ENCODE data around the gene FKBP4.

Gene FKBP4

DNA sequence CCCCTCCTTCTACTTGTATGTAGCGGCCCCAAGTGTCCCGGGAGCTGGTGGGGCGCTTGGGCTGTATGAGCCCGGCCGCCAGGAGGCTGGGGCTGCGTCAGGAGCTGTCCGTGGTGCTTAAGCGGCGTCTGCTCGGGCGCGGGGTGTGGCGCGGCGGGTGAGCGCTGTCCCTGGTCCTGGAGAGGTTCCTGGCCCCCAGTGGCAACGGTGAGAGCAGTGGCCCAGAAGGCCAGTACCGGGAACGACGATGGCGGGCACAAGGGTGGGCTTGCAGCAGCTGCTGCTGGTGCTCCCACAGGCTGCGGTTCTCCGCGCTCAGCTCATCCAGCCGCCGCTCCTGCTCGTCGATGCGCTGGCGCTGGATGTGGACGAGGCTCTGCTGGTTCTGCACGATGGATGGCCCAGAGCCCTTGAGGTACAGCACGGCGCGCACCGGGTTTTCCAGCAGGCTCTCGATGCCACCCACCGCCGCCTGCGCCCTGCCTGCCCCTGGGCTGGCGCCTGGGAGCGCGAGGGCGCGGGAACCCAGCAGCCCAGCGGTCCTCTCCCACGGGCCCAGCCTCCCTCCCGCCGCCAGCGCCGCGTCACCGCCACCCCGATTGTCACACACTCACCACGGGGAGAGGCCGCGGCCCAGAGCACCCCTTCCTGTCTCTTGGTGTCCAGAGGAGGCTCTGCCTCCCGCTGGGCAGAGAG, 41.9 kb upstream of the FKBP4 start:
- Histone ChIP-seq H2AFZ (ENCODE audit: low read length) (no peak overlapping the region), H3K27me3 (replicated peaks; ENCODE audit: insufficient read depth, low read length) (peaks cover 9% of the 10 kb centered on the region; the same call in 1 of the 2 replicates), H3K4me2 (ENCODE audit: low read depth, low read length) (no peak overlapping the region), H4K20me1 (ENCODE audit: insufficient read depth, low read length) (no peaks in the 10 kb centered on the region), H3K4me1 (ENCODE audit: low read length) (no peaks in the 10 kb centered on the region), H3F3A (ENCODE audit: insufficient read depth, low read length) (no peaks in the 10 kb centered on the region), H3K9me2 (replicated peaks; ENCODE audit: insufficient read depth, low read length) (no peaks in the 10 kb centered on the region), H3K9ac (ENCODE audit: low read length) (no peak overlapping the region), H3K9me3 (replicated peaks; ENCODE audit: insufficient read depth, low read length) (no peaks in the 10 kb centered on the region), H3K4me3 (ENCODE audit: low read length) (no peak overlapping the region), H3K79me2 (ENCODE audit: low read length) (no peaks in the 10 kb centered on the region), H3K27ac (ENCODE audit: low read length) (no peak overlapping the region), H3K36me3 (replicated peaks; ENCODE audit: insufficient read depth, low read length) (no peaks in the 10 kb centered on the region)
- peak; percentile 59 for DNase-seq
- TF ChIP-seq EZH2phosphoT487 (IDR thresholded peaks at IDR 0.05; ENCODE audit: low read length) (no peak), EZH2 (optimal IDR thresholded peaks at IDR 0.05; ENCODE audit: low read depth, low read length) (no peak)
- TF ChIP-seq, protein P1, sequence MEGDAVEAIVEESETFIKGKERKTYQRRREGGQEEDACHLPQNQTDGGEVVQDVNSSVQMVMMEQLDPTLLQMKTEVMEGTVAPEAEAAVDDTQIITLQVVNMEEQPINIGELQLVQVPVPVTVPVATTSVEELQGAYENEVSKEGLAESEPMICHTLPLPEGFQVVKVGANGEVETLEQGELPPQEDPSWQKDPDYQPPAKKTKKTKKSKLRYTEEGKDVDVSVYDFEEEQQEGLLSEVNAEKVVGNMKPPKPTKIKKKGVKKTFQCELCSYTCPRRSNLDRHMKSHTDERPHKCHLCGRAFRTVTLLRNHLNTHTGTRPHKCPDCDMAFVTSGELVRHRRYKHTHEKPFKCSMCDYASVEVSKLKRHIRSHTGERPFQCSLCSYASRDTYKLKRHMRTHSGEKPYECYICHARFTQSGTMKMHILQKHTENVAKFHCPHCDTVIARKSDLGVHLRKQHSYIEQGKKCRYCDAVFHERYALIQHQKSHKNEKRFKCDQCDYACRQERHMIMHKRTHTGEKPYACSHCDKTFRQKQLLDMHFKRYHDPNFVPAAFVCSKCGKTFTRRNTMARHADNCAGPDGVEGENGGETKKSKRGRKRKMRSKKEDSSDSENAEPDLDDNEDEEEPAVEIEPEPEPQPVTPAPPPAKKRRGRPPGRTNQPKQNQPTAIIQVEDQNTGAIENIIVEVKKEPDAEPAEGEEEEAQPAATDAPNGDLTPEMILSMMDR (IDR thresholded peaks at IDR 0.05; ENCODE audit: low read length) = peak; percentile 33

DNA sequence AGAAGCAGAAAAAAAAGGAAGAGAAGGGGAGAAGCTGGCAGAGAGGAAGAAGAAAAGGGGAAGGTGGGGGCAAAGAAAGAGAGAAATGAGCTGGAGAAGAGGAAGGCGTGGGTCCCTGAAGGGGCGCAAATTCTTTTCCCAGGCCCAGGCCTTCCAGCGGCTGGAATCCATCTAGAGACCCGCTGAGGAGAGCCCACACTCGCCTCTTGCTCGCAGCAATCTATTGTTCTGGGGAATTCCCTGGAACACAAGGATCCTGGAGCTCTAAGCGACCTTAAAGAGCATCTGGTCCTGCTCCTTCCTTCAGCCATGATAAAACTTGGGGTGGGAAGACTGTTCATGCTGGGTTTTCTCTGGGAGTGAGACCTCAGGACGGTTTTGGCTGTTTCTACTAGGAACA, 41.2 kb upstream of the FKBP4 start:
- Histone ChIP-seq H3K9ac (ENCODE audit: low read length) (no peak overlapping the region), H4K20me1 (ENCODE audit: insufficient read depth, low read length) (no peaks in the 10 kb centered on the region), H3K27me3 (replicated peaks; ENCODE audit: insufficient read depth, low read length) (peaks cover 9% of the 10 kb centered on the region; the same call in 1 of the 2 replicates), H3K4me1 (ENCODE audit: low read length) (no peaks in the 10 kb centered on the region), H3K9me2 (replicated peaks; ENCODE audit: insufficient read depth, low read length) (no peaks in the 10 kb centered on the region), H3K4me2 (ENCODE audit: low read depth, low read length) (no peak overlapping the region), H3F3A (ENCODE audit: insufficient read depth, low read length) (no peaks in the 10 kb centered on the region), H3K4me3 (ENCODE audit: low read length) (no peak overlapping the region), H2AFZ (ENCODE audit: low read length) (no peak overlapping the region), H3K27ac (ENCODE audit: low read length) (no peak overlapping the region), H3K36me3 (replicated peaks; ENCODE audit: insufficient read depth, low read length) (no peaks in the 10 kb centered on the region), H3K9me3 (replicated peaks; ENCODE audit: insufficient read depth, low read length) (no peaks in the 10 kb centered on the region), H3K79me2 (ENCODE audit: low read length) (no peaks in the 10 kb centered on the region)
- no peak for DNase-seq
- no peak for TF ChIP-seq EZH2phosphoT487 (IDR thresholded peaks at IDR 0.05; ENCODE audit: low read length)
- TF ChIP-seq EZH2 (optimal IDR thresholded peaks at IDR 0.05; ENCODE audit: low read depth, low read length) = no peak
- TF ChIP-seq, protein P1 (IDR thresholded peaks at IDR 0.05; ENCODE audit: low read length) = no peak

DNA sequence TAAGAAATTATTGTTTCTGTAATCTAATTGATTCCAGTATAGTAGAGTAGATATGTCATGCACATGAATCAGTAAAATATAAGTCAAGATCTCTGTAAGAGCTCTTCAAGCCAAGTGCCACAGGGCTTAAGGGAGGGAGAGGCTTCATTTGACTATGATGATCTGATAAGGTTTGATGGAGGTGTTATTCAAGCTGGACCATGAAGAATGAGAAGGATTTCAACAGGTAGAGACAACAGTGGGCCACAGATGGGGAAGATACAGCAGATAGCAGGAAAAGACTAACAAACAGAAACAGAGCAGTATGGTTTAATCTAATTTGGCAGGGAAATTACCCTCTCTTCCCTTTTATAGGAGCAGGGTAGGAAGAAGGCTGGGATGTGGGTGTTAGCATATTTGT, 40.6 kb upstream of the FKBP4 start:
- Histone ChIP-seq H3K79me2 (ENCODE audit: low read length) (no peaks in the 10 kb centered on the region), H3K9ac (ENCODE audit: low read length) (no peak overlapping the region), H3K4me3 (ENCODE audit: low read length) (no peak overlapping the region), H3K27me3 (replicated peaks; ENCODE audit: insufficient read depth, low read length) (peaks cover 9% of the 10 kb centered on the region; the same call in 1 of the 2 replicates), H3K36me3 (replicated peaks; ENCODE audit: insufficient read depth, low read length) (no peaks in the 10 kb centered on the region), H3K9me3 (replicated peaks; ENCODE audit: insufficient read depth, low read length) (no peaks in the 10 kb centered on the region), H3F3A (ENCODE audit: insufficient read depth, low read length) (no peaks in the 10 kb centered on the region), H2AFZ (ENCODE audit: low read length) (no peak overlapping the region), H3K4me1 (ENCODE audit: low read length) (0 out of 2 replicates have a peak, but pooled peaks cover 4% of the 10 kb centered on the region), H3K9me2 (replicated peaks; ENCODE audit: insufficient read depth, low read length) (no peaks in the 10 kb centered on the region), H4K20me1 (ENCODE audit: insufficient read depth, low read length) (no peaks in the 10 kb centered on the region), H3K27ac (ENCODE audit: low read length) (no peak overlapping the region), H3K4me2 (ENCODE audit: low read depth, low read length) (no peak overlapping the region)
- no peak for DNase-seq
- TF ChIP-seq EZH2phosphoT487 (IDR thresholded peaks at IDR 0.05; ENCODE audit: low read length) = no peak
- TF ChIP-seq, protein P1 (IDR thresholded peaks at IDR 0.05; ENCODE audit: low read length) = no peak
- TF ChIP-seq EZH2 (optimal IDR thresholded peaks at IDR 0.05; ENCODE audit: low read depth, low read length) = no peak
